ENCODE measurements around the gene AP1S2. TPM values are rescaled to one million over a fixed set of nuclear protein-coding genes. Genes with fewer than 3 reads are reported as not detected.

The AP1S2 gene
- polyA plus RNA-seq, 1 of the 3 experiments (the other 2 are of a cell fraction): 17.7 TPM

- DNase-seq: no peak
- Histone ChIP-seq H3K79me2 (ENCODE audit: insufficient read depth) (no peaks in the 10 kb centered on the region), H3K36me3 (replicated peaks in 1 of 2; ENCODE audit: control insufficient read depth in 1 of 2, insufficient read depth in 2 of 2, low read length in 1 of 2) (no peaks in the 10 kb centered on the region), H3F3A (replicated peaks; ENCODE audit: insufficient read depth) (no peaks in the 10 kb centered on the region), H3K9me2 (no peaks in the 10 kb centered on the region), H2AFZ (ENCODE audit: low read depth) (no peak overlapping the region), H4K20me1 (ENCODE audit: insufficient read depth) (no peaks in the 10 kb centered on the region), H3K4me1 (ENCODE audit: control insufficient read depth in 1 of 2, insufficient read depth in 2 of 2, low read depth in 1 of 2, low read length in 1 of 2) (no peaks in the 10 kb centered on the region), H3K9me3 (no peaks in the 10 kb centered on the region), H3K4me2 (no peak overlapping the region), H3K4me3 (ENCODE audit: low read depth in 2 of 2, low read length in 1 of 2) (no peak overlapping the region), H3K27me3 (ENCODE audit: insufficient read depth) (peaks cover 19% of the 10 kb centered on the region; the same call in 1 of the 2 replicates), H3K9ac (no peak overlapping the region), H3K27ac (ENCODE audit: low read depth in 2 of 2, low read length in 1 of 2) (no peak overlapping the region)
- POLR2A ChIA-PET: no interaction called here
- WGBS (ENCODE audit: low lambda C conversion rate): 65% methylated on average over 4 of the region's 4 CpGs
- CTCF ChIA-PET: no interaction called here
- TF ChIP-seq CHD2 (IDR thresholded peaks at IDR 0.05; ENCODE audit: low read length, partially characterized antibody) (no peak), PBX3 (IDR thresholded peaks at IDR 0.05) (no peak), USF1 (IDR thresholded peaks at IDR 0.05; ENCODE audit: borderline replicate concordance, low read depth) (no peak), IRF3 (IDR thresholded peaks at IDR 0.05; ENCODE audit: low read depth, low read length) (no peak), TEAD4 (IDR thresholded peaks at IDR 0.05; ENCODE audit: borderline replicate concordance, insufficient read depth) (no peak), REST (IDR thresholded peaks at IDR 0.05; ENCODE audit: low read depth, low read length) (no peak), POLR2AphosphoS5 (IDR thresholded peaks at IDR 0.05; ENCODE audit: low read depth, low read length) (no peak), NFIC (IDR thresholded peaks at IDR 0.05; ENCODE audit: borderline replicate concordance) (no peak), NRF1 (IDR thresholded peaks at IDR 0.05; ENCODE audit: low read depth, low read length) (no peak), MEF2A (IDR thresholded peaks at IDR 0.05; ENCODE audit: borderline replicate concordance, low read depth) (no peak), MXI1 (IDR thresholded peaks at IDR 0.05; ENCODE audit: low read depth, low read length) (no peak), RFX5 (IDR thresholded peaks at IDR 0.05; ENCODE audit: low read length) (no peak), SMC3 (IDR thresholded peaks at IDR 0.05; ENCODE audit: low read depth, low read length) (no peak), FOXM1 (IDR thresholded peaks at IDR 0.05; ENCODE audit: low read depth) (no peak), RXRA (IDR thresholded peaks at IDR 0.05; ENCODE audit: borderline replicate concordance, low read depth) (no peak), TAF1 (IDR thresholded peaks at IDR 0.05; ENCODE audit: borderline replicate concordance, low read depth, low read length) (no peak)
These were observed 15.1 kb upstream of the AP1S2 start for GRCh38 chrX:15869695-15870094.

Data from SK-N-SH (cell line).